SK-N-SH (cell line): Measurements from ENCODE around the gene G2E3. TPM values are rescaled to one million over a fixed set of nuclear protein-coding genes. Genes with fewer than 3 reads are reported as not detected.
"Not testable (repeated sequence)": the region's sequence is repeated elsewhere in the genome, so short reads cannot be mapped to it uniquely, and the experiment has no call there.

Experiments used
- CTCF ChIA-PET: fragments of 300-600, 350-600 bp; formaldehyde crosslinking; extraction: SDS; loops from one replicate; lab custom pipeline; 2021; lab: Yijun Ruan, JAX
- POLR2A ChIA-PET: fragments of 350-600 bp; sonication (Branson Sonifier 250); formaldehyde crosslinking; extraction: SDS; loops from one replicate; lab custom pipeline; 2020; ENCODE audit warnings: antibody characterized with exemption, inconsistent platforms; lab: Yijun Ruan, JAX
- DNase-seq: peaks from one replicate; pipeline ENCODE4 v3.0.0; 2012
- H2AFZ ChIP-seq: fragments of 200-600 bp; sonication (generic); 2 replicates; pipeline ENCODE4 v1.8.1; 2016; ENCODE audit warnings: antibody characterized with exemption, mild to moderate bottlenecking, low read depth
- H3F3A ChIP-seq: fragments of 200-600 bp; sonication (generic); replicated peaks from 2 replicates; pipeline ENCODE3; 2016; ENCODE audit warnings: antibody characterized with exemption, mild to moderate bottlenecking; ENCODE audit not compliant: insufficient read depth
- H3K27ac ChIP-seq, 2 experiments: fragments of 200-500 bp in 1 of 2; fragments of 200-600 bp in 1 of 2; sonication (Bioruptor generic) in 1 of 2; sonication (generic), shearing (Covaris generic) in 1 of 2; 2 replicates each; pipeline versions ENCODE4 v1.5.1 to v1.6.1; 2014 to 2016; ENCODE audit warnings: low read depth in 2 of 2, inconsistent platforms in 1 of 2, low read length in 1 of 2, mild to moderate bottlenecking in 1 of 2, mixed read lengths in 1 of 2
- H3K27me3 ChIP-seq: fragments of 200-600 bp; sonication (generic), shearing (Covaris generic); 2 replicates; pipeline ENCODE4 v1.6.1; 2016; ENCODE audit warnings: mixed run types; ENCODE audit not compliant: insufficient read depth
- H3K36me3 ChIP-seq, 2 experiments: fragments of 200-500 bp in 1 of 2; fragments of 200-600 bp in 1 of 2; sonication (Bioruptor generic) in 1 of 2; sonication (generic) in 1 of 2; replicated peaks in 1 of 2; 2 replicates each; pipeline versions ENCODE3 to v1.5.1; 2014 to 2016; ENCODE audit warnings: low read length in 1 of 2, mild to moderate bottlenecking in 1 of 2; ENCODE audit not compliant: insufficient read depth in 2 of 2, control insufficient read depth in 1 of 2
- H3K4me1 ChIP-seq, 2 experiments: fragments of 200-500 bp in 1 of 2; fragments of 200-600 bp in 1 of 2; sonication (Bioruptor generic) in 1 of 2; sonication (generic), shearing (Covaris generic) in 1 of 2; 2 replicates each; pipeline versions ENCODE4 v1.5.1 to v1.6.1; 2014 to 2016; ENCODE audit warnings: low read depth in 1 of 2, low read length in 1 of 2, mixed run types in 1 of 2; ENCODE audit not compliant: insufficient read depth in 2 of 2, control insufficient read depth in 1 of 2
- H3K4me2 ChIP-seq: fragments of 200-600 bp; sonication (generic), shearing (Covaris generic); 2 replicates; pipeline ENCODE4 v1.6.1; 2017; ENCODE audit warnings: mixed run types
- H3K4me3 ChIP-seq, 2 experiments: fragments of 200-500 bp in 1 of 2; fragments of 200-600 bp in 1 of 2; sonication (Bioruptor generic) in 1 of 2; sonication (generic), shearing (Covaris generic) in 1 of 2; 2 replicates each; pipeline versions ENCODE4 v1.5.1 to v1.8.1; 2014 to 2016; ENCODE audit warnings: low read depth in 2 of 2, inconsistent platforms in 1 of 2, low read length in 1 of 2, mild to moderate bottlenecking in 1 of 2, mixed read lengths in 1 of 2, moderate library complexity in 1 of 2
- H3K79me2 ChIP-seq: fragments of 200-600 bp; sonication (generic); 2 replicates; pipeline ENCODE4 v1.8.1; 2017; ENCODE audit warnings: mild to moderate bottlenecking; ENCODE audit not compliant: insufficient read depth
- H3K9ac ChIP-seq: fragments of 200-600 bp; sonication (generic); 2 replicates; pipeline ENCODE4 v1.6.1; 2017; ENCODE audit warnings: mixed run types
- H3K9me2 ChIP-seq: fragments of 200-600 bp; sonication (generic); 2 replicates; pipeline ENCODE4 v1.6.1; 2017; ENCODE audit warnings: mixed run types
- H3K9me3 ChIP-seq: fragments of 200-600 bp; sonication (generic); 2 replicates; pipeline ENCODE4 v1.6.1; 2017; ENCODE audit warnings: mixed run types, mild to moderate bottlenecking, moderate library complexity
- H4K20me1 ChIP-seq: fragments of 200-600 bp; sonication (generic); 2 replicates; pipeline ENCODE4 v1.6.1; 2017; ENCODE audit warnings: mild to moderate bottlenecking, mixed run types; ENCODE audit not compliant: insufficient read depth
- EP300 ChIP-seq, 2 experiments: IDR thresholded peaks; 2 replicates each; pipeline versions ENCODE4 v1.4.0 to v1.6.1; 2012; ENCODE audit warnings: borderline replicate concordance in 1 of 2, low read depth in 1 of 2, low read length in 1 of 2
- FOXJ3 ChIP-seq: sonication (generic); formaldehyde crosslinking; IDR thresholded peaks from 2 replicates; pipeline ENCODE4 v1.5.1; 2020; ENCODE audit warnings: mild to moderate bottlenecking, missing genetic modification reagents
- MEF2A ChIP-seq: IDR thresholded peaks from 2 replicates; pipeline ENCODE4 v1.4.0; 2012; ENCODE audit warnings: low read depth, borderline replicate concordance
- NRF1 ChIP-seq: IDR thresholded peaks from 2 replicates; pipeline ENCODE4 v1.6.1; 2012; ENCODE audit warnings: low read depth, mild to moderate bottlenecking, low read length
- RCOR1 ChIP-seq: fragments of 150-350 bp; IDR thresholded peaks from 2 replicates; pipeline ENCODE4 v1.6.1; 2017; ENCODE audit warnings: antibody characterized with exemption, low read length
- RXRA ChIP-seq: IDR thresholded peaks from 2 replicates; pipeline ENCODE4 v1.4.0; 2012; ENCODE audit warnings: low read depth, mild to moderate bottlenecking, borderline replicate concordance
- USF2 ChIP-seq: fragments of 150-350 bp; IDR thresholded peaks from 2 replicates; pipeline ENCODE4 v1.6.1; 2017; ENCODE audit warnings: antibody characterized with exemption, low read length, low read depth, borderline replicate concordance
- ZBTB33 ChIP-seq: IDR thresholded peaks from 2 replicates; pipeline ENCODE4 v1.4.0; 2012; ENCODE audit warnings: low read depth, borderline replicate concordance
- WGBS: methylation state at CpG from one replicate; pipeline ENCODE4 v1.1.6; 2017; ENCODE audit warnings: low lambda C conversion rate; 5-methylcytosine and 5-hydroxymethylcytosine counted together
- polyA plus RNA-seq, 3 experiments: library from polyadenylated mRNA; depleted of rRNA; stranded (reverse); fragments of >200 nt; gene quantifications; 2 replicates each; pipeline ENCODE4 v1.2.3, GENCODE V29; 2012

Gene G2E3
- polyA plus RNA-seq, 1 of the 3 experiments (the other 2 are of a cell fraction), result 2.9 TPM

GRCh38 chr14:30625533-30625932, 66.6 kb downstream of the G2E3 start:
- Histone ChIP-seq H3K27ac (no peak overlapping the region), H3K9me2 (no peaks in the 10 kb centered on the region), H3F3A (peaks cover 2% of the 10 kb centered on the region), H2AFZ (no peak overlapping the region), H3K36me3 (peaks cover 11 to 27% of the 10 kb centered on the region in 2 experiments), H3K4me3 (no peak overlapping the region), H3K9ac (no peak overlapping the region), H3K79me2 (peaks cover 83% of the 10 kb centered on the region), H4K20me1 (peaks cover 18% of the 10 kb centered on the region), H3K9me3 (no peaks in the 10 kb centered on the region), H3K27me3 (no peaks in the 10 kb centered on the region), H3K4me2 (no peak overlapping the region), H3K4me1 (peaks cover 4 to 7% of the 10 kb centered on the region in 2 experiments; a peak in 2 of 4 replicates)
- ChIA-PET CTCF (interaction anchor here (0.7 to 1.3 kb wide), 2 partner anchors 8 to 824 kb away, joined by 3 to 4 read pairs; no protein-coding TSS in a partner anchor), POLR2A (no interaction called here)
- no peak for TF ChIP-seq FOXJ3
- no peak for TF ChIP-seq NRF1
- TF ChIP-seq RXRA, result no peak
- TF ChIP-seq RCOR1, result no peak
- no peak for TF ChIP-seq EP300 (IDR thresholded peaks at IDR 0.05; ENCODE audit: borderline replicate concordance in 1 of 2, low read depth in 1 of 2, low read length in 1 of 2)
- no peak for TF ChIP-seq ZBTB33
- WGBS, result 91% methylated on average over 3 of the region's 3 CpGs
- DNase-seq, result no peak

- Histone ChIP-seq H3K36me3 (peaks cover 40 to 52% of the 10 kb centered on the region in 2 experiments), H4K20me1 (peaks cover 18% of the 10 kb centered on the region), H3K79me2 (peaks cover 88% of the 10 kb centered on the region)
- H3K4me1 ChIP-seq, H3K27ac ChIP-seq, H3K9me2 ChIP-seq, H3K27me3 ChIP-seq, H3K9me3 ChIP-seq, CTCF ChIA-PET, H3K9ac ChIP-seq, H3F3A ChIP-seq, H2AFZ ChIP-seq, H3K4me3 ChIP-seq, H3K4me2 ChIP-seq, DNase-seq: not testable (repeated sequence)
- POLR2A ChIA-PET, result interaction anchor here (0.6 kb wide), 1 partner anchor 17 kb away, joined by 3 read pairs; no protein-coding TSS in a partner anchor
- WGBS, result 89% methylated on average over 8 of the region's 8 CpGs
Measured at GRCh38 chr14:30629432-30629831, 70.5 kb downstream of the G2E3 start.

GRCh38 chr14:30630248-30630647, 71.3 kb downstream of the G2E3 start:
- no peaks in the 10 kb centered on the region for H3K27me3 ChIP-seq
- H3K9ac ChIP-seq, result no peak overlapping the region
- H3K9me2 ChIP-seq, result no peaks in the 10 kb centered on the region
- no peak overlapping the region for H3K4me2 ChIP-seq
- H3K27ac ChIP-seq, result no peak overlapping the region
- no peak overlapping the region for H2AFZ ChIP-seq
- CTCF ChIA-PET, result no interaction called here
- no peaks in the 10 kb centered on the region for H3K9me3 ChIP-seq
- TF ChIP-seq MEF2A (no peak), USF2 (no peak), RCOR1 (no peak)
- H3K4me1 ChIP-seq, result peaks cover 0 to 3% of the 10 kb centered on the region in 2 experiments; a peak in 1 of 4 replicates
- H3K4me3 ChIP-seq, result no peak overlapping the region
- no peak for DNase-seq
- POLR2A ChIA-PET, result no interaction called here
- H4K20me1 ChIP-seq, result peaks cover 16% of the 10 kb centered on the region
- no peaks in the 10 kb centered on the region for H3F3A ChIP-seq
- peaks cover 79% of the 10 kb centered on the region for H3K79me2 ChIP-seq
- peaks cover 48 to 59% of the 10 kb centered on the region in 2 experiments for H3K36me3 ChIP-seq
